GM19372 (cell line): ENCODE measurements around the gene DIP2A.
"Not testable (repeated sequence)": the region's sequence is repeated elsewhere in the genome, so short reads cannot be mapped to it uniquely, and the experiment has no call there.

Experiments used
- ATAC-seq: cut with Tn5 transposase; IDR thresholded peaks from one replicate; pipeline ENCODE4 v1.9.1; 2021; ENCODE audit warnings: mild to moderate bottlenecking, low read depth, moderate library complexity; ENCODE audit not compliant: unreplicated experiment

The DIP2A gene

DNA sequence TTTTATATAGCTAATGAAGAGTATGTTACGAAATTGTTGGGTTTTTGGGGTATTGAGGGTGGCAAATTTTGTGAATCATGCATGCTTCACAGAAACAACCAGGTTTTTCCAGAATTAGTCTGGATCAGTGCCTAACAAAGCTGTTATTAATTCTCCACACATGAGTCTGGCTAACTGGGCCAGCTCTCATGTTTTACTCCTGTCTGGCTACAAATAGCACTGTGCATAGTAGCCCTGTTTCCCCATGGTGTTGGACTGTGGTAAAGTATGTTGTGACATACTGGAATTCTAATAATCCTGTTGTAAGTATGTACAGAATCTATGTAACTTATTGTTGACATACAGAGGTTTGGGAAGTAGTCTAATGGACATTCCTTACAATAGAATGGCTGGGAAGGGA, 110.4 kb downstream of the DIP2A start:
- no peak for ATAC-seq

DNA sequence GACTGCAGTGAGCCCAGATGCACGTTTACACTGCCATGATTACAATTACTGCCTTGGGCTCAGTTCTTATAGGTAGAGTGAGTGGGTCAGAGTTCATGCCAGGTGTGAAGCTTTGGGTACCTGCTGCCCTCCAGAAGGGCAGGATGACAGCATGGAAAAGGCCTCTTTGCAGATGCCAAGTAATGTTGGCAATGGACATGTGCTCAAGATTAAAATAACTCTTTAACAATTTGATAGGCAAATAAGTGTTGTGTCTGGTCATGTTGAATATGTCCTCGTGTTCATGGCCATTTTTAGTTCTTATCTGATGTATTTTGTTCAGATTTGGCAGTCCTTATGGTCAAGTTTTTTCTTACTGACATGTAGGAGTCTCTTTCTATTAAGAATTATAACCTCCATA, 111.4 kb downstream of the DIP2A start:
- ATAC-seq = no peak

DNA sequence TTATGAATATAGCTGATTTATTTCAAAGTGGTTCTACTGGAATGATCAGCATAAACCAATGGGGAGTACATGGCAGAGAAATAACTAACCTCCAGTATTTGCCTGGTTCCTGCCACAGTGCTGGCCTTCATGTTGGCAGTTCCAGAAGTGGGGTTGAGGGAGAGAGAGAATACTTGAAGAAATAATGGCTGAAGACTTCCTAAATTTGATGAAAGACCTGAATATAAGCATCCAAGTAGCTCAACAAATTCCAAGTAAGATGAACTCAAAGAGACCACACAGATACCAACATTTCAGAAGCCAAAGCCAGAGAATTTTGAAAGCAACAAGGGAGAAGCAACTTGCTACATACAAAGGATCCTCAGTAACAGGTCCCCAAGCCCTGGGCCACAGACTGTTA, 111.9 kb downstream of the DIP2A start:
- no peak for ATAC-seq

DNA sequence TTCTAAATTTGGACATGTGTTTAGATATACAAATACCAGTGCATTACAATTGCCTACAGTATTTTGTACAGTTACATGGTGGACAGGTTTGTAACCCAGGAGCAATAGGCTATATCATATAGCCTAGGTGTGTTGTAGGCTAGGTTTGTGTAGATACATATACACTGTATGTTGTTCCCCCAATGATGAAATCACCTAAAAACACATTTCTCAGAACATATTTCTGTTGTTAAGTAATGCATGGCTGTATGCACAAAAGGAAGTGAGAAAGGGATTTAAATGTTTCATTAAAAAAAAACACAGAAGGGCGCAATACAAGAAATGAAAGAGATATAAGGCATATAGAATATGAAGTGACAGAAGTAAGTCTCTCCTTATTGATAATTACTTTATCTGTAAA, 114.2 kb downstream of the DIP2A start:
- no peak for ATAC-seq

DNA sequence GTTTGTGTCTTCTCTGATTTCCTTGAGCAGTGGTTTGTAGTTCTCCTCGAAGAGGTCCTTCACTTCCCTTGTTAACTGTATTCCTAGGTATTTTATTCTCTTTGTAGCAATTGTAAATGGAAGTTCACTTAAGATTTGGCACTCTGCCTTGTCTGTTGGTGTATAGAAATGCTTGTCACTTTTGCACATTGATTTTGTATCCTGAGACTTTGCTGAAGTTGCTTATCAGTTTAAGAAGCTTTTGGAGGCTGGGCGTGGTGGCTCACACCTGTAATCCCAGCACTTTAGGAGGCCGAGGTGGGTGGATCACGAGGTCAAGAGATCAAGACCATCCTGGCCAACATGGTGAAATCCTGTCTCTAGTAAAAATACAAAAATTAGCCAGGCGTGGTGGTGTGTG, 119.1 kb downstream of the DIP2A start:
- not testable (repeated sequence) for ATAC-seq

DNA sequence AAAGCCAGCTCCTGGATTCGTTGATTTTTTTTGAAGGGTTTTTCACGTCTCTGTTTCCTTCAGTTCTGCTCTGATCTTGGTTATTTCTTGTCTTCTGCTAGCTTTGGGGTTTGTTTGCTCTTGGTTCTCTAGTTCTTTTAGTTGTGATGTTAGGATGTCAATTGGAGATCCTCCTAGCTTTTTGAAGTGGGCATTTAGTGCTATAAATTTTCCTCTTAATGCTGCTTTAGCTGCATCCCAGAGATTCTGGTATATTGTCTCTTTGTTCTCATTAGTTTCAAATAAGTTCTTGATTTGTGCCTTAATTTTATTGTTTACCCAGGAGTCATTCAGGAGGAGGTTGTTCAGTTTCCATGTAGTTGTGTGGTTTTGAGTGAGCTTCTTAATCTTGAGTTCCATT, 120.7 kb downstream of the DIP2A start:
- ATAC-seq = not testable (repeated sequence)

DNA sequence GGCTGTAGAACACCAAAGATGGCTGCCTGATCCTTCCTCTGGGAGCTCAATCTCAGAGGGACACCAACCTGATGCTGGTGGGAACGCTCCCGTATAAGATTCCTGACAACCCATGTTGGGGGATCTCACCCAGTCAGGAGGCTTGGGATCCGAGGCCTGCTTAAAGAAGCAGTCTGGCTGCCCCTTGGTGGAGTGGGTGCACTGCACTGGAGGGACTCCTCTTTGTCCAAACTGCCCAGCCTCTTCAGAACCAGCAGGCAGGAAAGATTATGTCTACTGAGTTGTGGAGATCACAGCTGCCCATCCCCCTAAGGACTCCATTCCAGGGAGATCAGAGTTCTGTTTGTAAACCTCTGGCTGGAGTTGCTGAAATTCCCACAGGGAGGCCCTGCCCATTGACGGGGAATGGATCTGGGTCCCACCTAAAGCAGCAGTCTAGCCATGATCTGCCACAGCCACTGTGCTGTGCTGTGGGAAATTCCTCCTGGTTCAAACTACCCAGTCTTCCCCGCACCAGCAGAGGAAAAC, 123.2 kb downstream of the DIP2A start:
- ATAC-seq = no peak

DNA sequence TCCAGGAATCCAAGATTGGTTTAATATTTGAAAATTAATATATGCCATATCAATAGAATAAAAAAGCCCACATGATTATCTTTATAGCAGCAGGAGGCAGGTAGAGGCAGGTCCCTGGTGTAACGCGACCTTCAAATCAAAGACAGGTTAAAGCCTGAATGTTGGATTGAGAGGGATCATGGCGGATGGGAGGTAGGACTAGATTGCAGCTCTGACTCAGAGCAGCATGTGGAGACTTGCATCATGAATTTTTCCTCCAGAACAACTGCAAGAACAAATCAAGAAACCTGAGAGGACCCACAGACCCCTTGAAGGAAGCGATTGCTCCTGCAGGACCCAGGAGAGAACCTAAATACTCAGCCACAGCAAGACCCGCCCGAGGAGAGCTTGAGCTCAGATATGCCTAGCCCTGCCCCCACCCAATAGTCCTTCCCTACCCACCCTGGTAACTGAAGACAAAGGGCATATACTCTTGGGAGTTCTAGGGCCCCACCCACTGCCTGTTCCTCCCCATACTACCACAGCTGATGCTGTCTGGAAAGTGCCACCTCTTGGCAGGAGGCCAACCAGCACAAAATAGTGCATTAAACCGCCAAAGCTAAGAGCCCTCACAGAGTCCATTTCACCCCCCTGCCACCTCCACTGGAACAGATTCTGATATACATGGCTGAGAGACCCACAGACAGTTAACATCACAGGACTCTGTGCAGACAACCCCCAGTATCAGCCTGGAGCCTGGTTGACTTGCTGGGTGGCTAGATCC, 126.7 kb downstream of the DIP2A start:
- no peak for ATAC-seq

DNA sequence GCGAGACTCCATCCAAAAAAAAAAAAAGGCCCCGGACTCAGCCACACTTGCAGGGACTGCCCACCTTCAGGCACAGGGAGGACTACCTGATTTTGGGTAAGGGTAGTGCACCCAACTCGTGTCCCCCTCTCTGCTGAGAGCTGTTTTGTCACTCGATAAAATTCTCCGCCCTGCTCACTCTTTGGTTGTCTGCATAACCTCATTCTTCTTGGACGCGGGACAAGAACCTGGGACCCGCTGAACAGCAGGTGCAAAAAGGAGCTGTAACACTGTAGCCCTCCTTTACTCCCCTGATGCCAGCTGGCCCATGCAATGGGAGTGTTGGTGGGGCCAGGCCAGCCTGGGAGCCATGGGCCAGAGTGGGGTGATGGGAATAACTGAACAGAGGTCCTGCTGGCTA, 135.6 kb downstream of the DIP2A start:
- no peak for ATAC-seq

DNA sequence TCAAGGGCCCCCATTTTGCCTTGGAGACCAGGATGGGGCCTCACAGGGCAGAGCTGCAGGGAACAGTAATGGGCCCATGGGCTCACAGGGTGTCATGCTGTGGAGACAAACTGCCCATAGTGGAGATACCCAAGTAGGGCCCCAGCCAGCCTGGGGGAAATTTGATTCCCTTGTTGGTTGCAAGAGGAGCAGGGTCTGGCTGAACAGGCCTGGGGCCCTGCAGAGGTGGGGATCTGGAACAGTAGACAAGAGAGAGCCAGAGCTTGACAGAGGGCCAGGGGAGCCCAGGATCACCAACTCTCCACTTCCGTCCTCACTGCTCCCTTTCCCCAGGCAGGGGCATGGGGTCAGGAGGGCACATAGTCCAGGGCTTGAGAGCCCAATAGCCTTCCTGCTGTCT, 137.5 kb downstream of the DIP2A start:
- no peak for ATAC-seq

DNA sequence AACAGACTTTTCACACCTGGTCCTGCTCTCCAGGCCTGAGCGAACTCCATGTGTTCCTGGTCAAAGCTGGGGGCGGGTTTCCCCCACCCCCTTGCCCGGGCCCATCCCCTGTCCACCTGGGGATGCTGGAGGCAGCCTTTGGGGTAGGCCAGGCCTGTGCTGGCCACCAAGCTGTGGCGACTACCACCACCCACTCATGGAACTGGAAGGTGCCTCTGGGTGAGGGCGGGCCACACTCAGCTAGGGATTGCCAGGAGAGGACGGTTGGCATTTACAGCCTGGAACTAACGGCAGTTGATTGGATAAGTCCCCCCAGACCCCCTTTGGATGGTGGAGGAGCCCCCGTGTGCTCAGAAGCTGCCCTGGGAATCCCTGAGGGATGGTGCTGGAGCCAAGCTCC, 138.3 kb downstream of the DIP2A start:
- no peak for ATAC-seq

DNA sequence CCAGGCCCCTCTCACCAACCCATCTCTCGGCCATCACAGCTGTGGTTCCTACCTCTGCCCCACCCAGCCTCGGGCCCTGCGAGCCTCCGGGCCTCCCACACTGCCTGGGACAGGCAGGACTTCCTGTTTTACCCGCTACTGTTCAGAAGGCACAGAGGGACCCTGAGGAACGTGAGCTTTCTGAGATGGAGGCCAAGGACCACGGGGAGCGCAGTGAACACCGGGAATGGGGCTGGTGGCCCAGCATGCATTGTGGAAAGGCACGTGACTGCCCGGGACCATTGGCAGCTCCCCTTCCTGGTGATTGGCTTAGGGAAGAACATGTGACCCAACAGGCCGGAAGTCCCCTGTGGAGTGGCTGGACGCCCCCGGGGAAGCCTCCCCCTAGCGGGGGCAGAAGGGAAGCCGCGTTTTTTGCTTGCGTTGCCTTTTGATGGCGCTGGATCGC, 139.2 kb downstream of the DIP2A start:
- ATAC-seq = no peak

DNA sequence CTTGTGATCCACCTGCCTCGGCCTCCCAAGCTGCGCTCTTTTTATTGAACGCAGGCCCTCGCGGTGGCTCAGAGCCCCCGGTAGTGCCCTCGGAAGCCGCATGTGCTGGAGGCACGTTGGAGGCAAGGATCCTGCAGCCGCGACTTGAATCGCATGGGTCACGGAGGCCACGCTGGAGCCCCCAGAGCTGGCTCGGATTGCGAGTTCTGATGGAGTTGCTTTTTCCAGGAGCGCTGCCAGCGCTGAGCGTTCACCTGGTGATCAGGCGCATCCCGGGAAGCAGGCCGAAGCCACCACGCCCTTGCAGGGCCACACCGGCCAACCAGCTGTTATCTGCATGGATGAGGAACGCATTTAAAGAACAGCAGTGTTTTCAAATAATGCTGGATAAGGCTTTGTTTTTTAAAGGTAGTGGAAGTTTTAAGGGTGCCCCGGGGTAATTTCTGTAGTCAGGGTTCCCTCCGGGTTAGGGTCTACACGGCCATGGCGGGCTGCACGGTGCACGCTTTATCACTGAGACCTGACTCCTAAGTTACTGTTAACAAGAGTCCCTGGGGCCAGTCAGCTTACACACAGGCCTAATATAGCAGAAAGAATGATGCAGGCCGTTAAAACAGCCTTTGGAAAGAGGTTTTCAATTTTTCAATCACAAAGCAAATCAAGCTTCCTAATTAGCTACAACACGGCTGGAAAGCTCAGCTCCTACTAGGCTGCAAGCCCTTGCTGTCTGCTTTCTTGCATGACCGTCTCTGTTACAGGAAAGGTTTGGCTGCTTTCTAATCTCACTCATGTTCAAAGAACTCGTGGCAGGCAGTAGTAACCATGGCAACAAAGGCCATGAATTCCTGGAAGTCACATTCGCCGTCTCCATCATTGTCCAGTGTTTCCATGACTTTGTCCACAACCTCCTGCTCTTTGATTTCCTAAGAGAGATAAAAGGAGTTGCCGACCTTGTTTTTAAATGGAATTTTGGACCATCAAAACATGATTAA, 140.2 kb downstream of the DIP2A start:
- no peak for ATAC-seq

DNA sequence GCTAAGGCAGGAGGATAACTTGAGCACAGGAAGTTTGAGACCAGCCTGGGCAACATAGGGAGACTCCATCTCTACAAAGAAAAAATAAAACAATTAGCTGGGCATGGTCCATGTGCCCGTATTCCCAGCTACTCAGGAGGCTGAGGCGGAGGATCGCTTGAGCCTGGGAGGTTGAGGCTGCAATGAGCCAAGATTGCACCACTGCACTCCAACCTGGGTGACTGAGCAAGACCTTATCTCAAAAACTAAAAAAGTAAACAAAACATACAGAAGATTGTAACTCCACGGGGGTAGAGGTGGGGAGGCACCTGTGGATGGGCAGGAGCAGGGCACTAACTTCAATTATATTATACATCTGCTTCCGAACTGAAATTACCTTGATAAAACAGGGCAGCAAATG, 141.6 kb downstream of the DIP2A start:
- no peak for ATAC-seq

DNA sequence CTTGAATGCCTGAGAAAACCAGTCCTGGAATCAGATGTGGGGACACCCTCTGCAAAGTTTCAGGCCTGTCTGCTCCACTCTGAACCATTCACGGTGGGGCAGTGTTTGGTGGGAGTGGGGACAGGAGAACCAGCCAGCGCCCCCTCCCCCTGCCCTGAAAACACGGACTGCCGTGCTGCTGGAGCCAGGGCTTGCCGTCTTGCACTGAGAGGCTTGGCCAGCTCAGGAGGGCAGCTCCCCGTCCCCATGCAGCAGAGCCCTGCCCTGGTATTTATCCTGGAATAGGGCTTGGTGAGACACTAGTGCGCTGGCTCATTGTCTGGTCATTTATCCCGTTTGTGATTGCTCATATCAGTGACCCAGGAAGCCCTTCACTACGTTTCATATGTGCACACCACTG, 142.3 kb downstream of the DIP2A start:
- no peak for ATAC-seq

DNA sequence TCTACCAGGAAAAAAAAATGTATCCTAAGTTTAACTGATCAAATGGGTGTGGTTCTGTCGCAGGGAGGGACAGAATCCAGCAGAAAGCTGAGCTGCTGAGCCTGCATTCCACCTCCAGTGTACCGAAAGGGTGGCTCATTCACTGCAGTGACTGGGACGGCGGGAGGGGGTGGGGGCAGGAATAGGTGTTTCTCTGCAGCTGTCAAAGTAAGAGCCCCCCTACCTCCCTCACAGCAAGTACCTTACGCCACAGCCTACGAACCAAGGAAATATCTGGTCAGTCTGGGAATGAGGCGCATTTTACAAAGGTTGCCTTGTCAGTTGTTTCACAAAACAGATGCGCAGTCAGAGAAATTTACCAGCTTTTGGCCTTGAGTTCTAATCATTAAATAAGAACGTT, 144.5 kb downstream of the DIP2A start:
- ATAC-seq = no peak

DNA sequence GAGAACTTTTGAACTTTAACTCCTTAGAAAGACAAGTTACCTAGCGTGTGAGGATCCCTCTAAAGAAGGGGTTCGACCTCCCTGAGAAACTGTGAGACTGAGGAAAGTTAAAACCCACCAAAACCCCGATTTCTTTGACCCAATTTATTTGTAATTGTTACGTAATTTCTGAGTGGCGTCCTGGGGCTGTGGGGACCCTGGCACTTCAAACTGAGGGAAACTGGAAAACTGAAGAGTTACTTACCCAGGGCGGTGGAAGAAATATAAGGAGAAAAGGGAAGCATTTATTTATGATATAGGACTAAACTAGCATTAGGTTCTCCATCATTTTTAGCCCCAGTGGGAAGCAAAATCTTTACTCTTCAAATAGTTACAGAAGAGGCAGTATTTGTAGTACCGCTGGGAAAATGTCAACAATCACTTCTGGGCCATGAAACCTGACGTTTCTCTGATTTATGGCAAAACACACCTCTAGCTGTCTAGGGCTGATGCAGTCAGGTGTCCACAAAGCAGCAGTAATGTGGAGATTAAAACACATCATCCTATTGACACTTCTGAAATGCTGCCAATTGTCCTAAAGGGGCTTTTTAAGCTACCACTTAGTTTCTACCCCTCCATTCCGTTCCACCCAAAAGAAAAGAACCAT, 145.8 kb downstream of the DIP2A start:
- ATAC-seq = no peak

DNA sequence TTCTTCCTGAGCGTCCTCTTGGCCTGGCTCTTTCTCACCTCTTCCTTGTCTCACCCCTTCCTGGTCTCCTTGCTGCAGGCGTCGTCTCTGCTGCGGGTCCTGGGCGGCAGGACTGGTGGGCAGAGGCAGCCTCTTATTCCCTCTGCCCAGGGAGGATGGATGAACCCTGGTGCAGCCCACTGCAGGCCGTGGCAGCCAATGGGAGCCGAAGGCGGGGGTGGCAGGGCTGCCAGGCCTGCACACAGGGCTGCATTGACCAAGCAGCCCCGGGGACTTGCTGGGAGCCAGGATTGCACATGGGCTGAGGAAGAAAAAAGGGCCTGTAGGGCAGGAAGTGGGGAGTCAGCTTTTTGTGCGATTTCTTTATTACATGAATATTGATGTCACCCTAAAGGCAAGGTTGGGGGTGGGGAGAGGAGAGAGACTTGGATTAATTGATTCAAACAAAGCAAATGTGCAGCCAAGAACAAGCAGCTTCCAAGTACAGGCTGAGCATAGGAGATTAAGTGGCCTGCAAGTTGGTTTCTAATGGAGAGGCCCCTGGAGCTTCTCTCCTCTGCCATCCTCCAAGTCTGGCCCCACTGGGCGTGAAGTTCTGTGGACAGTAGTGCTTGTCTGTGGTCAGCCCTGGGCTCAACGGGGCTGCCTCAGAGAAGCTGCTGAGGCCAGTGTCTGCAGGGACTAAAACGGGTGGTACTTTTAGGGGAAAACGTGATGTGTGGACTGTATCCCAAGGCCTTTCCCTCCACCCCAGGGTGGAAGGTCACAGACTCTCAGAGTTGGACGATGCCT, 146.5 kb downstream of the DIP2A start, which contains the start of gene S100B:
Gene S100B (minus strand): TSS at position 108 of the 792 bp plus-strand sequence. CDS start 2,667 bp downstream, outside the sequence.
- ATAC-seq = no peak

DNA sequence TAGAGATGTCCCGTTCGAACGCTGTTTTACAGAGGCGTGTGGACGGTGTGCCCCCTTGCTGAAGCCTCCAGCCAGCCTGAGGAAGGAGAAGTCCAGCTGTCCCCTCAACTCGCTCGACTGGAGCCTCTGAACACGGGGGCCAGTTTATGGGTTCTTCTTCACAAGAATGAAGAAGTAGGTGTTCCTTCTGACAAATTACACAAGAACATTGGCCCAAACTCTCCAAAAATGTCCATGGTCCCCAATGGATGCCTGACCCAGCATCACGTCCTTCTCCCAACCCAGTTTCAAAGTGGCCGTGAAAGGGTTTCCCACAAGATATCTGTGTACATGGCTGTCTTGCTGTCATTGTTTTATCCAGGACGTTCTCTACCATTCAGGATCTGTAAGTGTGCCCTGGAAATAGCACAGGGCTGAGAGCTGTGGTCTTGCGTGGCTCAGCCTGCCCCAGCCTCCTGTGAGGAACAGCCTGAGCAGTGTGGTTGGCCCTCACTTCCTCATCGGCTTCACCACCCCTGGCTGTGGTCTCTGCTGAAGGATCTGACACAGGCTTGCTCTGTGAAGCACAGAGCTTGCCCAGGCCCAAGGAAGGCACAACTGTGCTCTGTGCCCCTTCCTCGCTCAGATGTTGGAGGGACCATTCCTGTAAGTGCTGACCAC, 147.2 kb downstream of the DIP2A start:
- ATAC-seq = peak; percentile 59
